Middle frontal gyrus (tissue), 1 donor: ENCODE measurements around the gene MAGOH.
A peak's percentile ranks its signal among the peaks of the same experiment; 100 is the strongest.
"Not testable (repeated sequence)": the region's sequence is repeated elsewhere in the genome, so short reads cannot be mapped to it uniquely, and the experiment has no call there.

ENCODE experiments used
- DNase-seq: peaks from one replicate; pipeline ENCODE4 v3.0.0-alpha.2; 2015; ENCODE audit warnings: low spot score; ENCODE audit errors: extremely low spot score

Gene MAGOH

GRCh38 chr1:53238197-53239155 lies at the start of gene MAGOH:
TSS of gene MAGOH (minus strand) at chr1:53238518. CDS start at chr1:53238448, 70 bp downstream.
- DNase-seq: peak; percentile 93

DNA sequence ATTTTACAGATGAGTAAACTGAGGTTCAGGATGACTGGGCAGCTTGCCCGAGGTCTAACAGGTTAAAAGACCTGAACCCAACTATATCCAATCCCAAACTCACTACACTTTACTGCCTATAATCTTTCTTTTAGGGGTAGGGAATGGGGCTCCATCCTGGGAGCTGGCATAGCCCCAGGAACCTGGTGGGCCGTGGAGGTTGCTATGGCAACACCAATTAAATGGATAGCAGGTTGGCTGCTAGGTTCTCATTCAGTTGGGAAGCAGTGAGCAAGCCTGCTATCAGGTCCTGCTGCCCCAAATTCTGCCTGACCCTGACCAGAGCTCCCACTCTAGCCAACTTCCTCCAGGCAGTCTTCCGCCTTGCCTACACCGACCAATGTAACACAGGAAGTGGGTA lies 48.6 kb upstream of the MAGOH start:
- DNase-seq: no peak

DNA sequence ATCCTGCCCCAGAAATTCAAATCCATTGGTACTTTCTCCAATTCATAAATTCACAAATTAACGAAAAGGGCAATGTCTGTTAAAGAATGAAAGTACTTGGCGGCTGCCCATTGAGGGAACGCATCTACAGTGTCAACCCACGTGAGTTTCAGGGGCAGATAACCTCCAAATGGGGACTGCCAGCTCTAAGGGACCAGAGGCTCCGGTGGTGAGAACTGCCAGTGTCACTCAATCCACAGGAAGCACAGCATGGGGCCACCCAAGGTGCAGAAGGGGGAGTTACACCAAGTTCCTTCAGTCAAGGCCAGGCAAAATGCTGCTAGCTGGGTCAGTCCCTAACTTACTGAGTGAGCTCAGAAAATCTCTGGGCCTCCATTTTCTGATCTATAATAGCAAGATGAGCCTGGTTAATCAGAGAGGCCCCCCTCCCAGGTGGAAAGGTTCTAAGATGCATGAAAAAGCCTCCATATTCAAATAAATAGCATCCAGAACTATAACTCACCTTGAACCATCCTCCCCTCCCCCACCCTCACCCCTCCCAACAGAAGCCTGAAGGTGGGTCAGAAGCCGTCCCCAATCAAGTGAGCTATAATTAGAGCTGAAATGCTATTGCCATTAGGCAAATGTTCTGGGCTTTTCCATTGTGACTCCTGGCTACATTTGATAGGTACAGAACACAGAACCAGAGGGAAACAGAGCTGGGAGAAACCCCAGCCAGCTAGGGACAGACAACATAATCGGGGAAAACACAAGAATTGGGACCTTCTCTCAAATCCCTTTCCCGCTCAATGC lies 47.8 kb upstream of the MAGOH start:
- DNase-seq: no peak

- DNase-seq: no peak
Measured at GRCh38 chr1:53285546-53285945, 47.2 kb upstream of the MAGOH start.

DNA sequence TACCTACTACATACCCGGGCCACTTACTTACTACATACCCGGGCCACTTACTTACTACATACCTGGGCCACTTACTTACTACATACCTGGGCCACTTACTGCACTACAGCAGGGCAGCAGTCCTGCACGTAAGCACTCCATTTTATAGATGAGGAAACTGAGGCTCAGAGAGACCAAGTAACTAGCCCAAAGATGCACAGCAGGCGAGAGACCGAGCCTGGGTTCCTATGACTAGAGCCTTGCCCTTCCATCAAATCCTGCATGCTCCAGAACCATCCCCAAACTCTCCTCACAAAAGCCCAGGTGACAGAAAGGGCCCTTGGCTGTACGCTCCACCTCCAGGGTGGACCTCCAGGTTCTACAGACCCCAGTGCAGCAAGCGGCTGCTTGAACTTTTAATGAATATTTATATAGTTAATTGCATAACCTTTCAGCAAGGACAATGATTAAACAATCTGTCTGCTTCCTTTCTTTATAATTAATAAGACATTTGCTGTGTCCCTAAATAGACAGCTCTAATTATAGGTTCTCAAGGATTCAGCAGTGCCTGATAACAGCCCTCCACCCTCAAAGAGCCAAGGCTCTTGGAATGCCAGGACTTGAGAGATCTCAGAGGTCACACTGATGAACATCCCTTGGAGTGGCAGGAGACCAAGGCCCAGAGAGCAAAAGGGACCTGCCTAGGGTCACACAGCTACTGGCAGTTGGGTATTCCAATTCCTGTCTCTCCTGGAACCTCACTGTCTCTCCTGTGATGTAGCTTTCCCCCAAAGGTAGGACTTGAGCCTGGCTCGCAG lies 46.1 kb upstream of the MAGOH start:
- no peak for DNase-seq

DNA sequence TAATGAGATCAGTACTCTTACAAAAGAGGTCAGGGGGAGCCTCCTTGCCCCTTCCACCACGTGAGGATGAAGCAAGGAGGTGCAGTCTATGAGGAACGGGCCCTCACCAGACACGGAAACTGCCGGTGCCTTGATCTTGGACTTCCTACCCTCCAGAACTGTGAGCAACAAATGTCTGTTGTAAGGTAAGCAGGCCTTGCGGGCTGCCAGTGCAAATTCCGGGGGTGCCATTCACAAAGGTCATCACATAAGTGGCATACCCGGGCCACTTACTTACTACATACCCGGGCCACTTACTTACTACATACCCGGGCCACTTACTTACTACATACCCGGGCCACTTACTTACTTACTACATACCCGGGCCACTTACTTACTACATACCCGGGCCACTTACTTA lies 44.8 kb upstream of the MAGOH start:
- not testable (repeated sequence) for DNase-seq

DNA sequence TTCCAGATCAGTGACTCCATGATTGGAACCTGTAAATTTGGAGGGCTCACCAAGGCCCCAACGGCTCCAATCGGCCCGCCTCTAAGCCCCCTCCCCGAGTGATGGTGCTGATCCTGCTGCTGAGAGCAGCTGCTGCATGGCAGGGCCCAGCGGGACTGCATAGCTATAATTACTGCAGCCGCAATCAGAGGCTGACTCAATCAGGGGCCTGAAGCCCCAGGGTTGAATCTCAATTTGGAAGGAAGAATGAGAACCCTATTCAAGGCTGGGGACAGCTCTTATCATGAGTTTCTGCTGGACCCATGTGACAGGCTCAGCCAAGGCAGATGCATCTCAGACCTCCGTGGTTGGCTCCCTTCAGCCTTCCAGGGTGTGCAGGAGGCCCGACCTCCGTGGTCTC lies 42.8 kb upstream of the MAGOH start:
- no peak for DNase-seq

- DNase-seq: no peak
Measured at GRCh38 chr1:53280496-53280895, 42.2 kb upstream of the MAGOH start.

DNA sequence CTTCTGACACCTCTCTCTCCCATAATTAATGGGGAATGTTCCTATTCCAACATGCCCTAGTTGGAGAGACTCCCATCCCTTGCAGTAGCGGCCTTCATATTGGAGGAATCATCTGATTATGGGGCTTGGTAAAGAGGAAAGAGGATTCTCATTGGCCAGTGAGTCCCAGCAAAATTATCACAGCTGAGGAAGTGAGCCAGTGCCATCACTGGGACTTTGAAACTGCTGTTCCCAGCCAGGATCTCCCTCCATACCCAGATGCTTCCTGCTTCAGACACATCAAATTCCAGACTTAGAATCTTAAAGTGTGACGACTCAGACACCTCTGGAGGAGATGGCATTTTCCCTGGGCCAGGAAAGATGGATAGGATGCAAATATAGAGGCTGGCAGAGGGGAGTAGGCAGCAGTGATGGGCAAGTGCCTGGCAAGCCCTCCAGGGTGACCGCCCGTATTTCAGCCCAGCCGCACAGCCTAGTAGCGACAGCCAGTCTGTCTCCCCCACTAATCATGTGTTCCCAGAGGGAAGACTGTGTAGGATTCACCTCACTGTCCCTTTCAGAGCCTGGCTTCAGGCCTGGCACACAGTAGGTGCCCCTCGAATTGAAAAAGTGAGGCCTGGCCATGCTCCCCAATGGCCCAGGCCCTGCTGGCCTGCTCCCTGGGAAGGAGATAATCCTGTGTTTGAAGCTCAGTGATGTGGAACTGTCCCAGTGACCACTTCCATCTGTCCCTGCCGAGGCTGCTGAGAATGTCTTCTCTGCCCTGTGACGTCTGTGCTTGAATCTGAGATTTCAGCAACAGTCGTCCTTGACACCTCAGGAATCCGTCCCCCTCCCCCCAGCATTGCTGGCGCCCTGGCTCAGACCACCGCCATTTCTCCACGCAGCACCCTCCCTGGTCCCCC lies 41.2 kb upstream of the MAGOH start:
- no peak for DNase-seq

DNA sequence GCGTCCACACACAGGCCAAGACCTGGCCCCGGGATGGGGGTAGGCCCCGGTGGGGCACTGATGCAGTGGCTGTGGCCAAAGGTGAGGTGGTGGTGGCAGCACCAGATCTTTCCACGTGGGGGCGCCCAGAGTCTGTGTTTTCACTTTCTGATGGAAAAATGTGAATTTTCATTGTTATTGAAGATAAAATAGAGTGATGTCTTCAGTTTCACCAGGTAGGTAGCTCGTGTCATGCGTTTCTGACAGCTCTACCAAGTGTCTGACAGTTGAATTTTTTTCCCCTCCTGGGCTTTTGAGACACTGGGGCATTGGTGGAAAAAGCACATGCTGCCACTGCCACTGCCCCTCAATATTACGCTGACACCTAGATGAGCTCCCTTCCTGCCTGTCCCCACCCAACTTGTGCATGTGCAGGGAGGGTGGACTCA lies 40.0 kb upstream of the MAGOH start:
- no peak for DNase-seq

DNA sequence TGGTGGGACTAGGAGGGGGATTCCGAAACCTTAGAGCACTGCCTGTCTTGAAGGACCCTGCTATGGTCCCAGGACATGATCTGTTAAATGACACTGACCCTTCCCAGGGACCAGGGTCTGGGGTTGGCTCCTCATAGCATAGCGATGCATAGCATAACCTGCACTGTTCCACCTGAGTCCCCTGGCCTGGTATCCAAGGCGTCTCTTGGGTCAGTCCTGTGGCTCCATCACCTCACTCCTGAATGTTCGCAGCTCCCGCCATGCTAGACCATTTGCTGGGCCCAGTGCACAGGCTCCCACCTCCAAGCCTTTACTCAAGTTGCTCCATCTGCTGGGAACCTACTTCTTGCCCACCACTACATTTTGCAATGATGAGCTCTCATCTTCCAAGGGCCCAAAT lies 39.0 kb upstream of the MAGOH start:
- DNase-seq: no peak

DNA sequence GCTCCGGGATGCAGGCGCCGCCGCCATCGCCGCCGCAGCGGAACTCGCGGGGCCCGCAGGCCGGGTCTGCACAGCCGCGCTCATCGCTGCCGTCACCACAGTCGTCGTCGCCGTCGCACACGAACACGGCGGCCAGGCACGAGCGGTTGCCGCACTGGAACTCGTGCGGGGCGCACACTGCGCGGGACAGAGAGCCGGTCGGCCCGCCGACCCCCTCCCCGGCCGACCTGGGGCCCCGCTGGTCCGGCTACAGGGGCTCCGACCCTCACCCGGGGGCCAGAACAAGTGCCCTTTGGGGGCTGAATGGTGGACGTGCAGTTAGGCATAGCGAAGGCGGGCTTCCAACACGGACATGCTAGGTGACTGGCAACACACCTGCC lies 38.6 kb upstream of the MAGOH start:
- no peak for DNase-seq

DNA sequence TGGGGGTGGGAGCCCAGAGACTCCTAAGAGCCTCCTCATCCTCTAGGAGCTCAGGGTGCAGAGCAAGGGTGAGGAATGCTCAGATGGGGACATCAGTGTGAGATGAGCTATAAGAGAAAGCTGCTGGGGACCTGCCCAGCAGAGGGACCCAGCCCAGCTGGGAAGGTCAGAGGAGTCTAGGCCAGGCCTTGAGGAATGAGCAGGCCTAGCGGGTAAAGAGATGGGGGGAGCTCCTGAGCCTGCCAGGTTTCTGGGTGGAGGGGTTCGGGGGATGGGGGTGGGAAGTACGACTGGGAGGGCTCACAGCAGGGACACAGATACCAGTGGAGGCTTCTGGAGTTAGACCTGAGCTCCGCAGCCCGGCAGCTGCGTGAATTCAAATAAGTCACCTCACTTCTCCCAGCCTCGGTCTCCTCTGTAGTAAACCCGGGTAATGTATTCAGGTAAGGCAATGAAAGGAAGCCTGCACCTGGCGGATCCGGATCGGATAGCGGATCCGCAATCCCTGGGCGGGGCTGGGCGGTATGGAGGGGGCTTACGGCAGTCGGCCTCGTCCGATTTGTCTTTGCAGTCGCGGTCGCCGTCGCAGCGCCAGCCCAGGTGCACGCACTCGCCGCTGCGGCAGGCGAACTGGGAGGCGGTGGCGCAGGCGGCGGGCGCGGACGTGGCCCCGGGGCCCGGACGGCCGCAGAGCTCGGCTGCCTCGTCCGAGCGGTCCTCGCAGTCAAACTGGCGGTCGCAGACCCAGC lies 38.0 kb upstream of the MAGOH start:
- DNase-seq: no peak

DNA sequence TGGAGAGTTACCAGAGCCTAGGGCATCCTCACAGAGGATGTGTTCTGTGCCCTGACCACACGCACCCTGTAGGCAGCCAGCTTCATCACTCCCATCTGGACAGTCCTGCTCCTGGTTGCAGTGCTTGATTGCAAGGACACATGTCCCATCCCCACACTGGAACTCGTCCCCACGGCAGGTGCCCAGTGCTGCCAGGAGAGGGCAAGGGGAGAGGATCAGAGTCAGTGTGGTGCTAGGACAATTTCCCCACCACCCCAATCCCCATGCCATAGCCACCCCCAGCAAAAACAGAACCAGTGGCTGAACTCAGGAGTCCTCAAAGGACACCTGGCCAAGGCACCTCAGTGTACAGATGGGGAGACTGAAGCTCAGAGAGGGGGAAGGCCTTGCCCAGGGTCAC lies 37.2 kb upstream of the MAGOH start:
- no peak for DNase-seq

DNA sequence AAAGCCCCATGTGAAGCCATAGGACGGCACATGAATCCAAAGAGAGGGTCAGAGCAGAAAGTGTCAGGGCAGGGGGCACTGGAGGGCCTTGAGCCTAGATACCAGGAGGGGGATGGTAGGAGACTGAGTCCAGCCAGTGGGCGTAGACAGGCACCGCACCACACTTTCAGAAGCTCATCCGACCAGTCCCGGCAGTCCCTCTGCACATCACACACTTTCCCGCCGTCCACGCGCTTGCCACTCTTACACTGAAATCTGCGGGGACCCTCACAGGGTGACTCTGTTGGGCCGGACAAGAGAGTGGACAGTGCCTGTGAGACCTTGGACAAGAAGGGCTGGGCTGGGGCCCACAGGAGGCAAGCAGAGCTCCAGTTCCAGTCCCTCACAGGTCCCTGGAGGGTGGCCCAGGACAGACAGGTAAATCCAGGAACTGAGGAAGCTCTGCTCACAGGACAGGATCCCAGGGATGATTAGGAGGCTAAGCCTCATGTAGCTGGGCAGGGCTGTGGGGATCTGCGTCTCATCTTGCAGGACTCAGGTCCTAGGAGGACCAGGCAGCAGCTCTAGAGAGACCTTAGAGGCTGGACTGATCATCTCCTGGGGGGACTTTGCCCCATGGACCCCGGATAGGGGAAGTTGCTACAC lies 36.3 kb upstream of the MAGOH start:
- no peak for DNase-seq

- DNase-seq: no peak
Measured at GRCh38 chr1:53274026-53274425, 35.7 kb upstream of the MAGOH start.

- no peak for DNase-seq
Measured at GRCh38 chr1:53273526-53273925, 35.2 kb upstream of the MAGOH start.

DNA sequence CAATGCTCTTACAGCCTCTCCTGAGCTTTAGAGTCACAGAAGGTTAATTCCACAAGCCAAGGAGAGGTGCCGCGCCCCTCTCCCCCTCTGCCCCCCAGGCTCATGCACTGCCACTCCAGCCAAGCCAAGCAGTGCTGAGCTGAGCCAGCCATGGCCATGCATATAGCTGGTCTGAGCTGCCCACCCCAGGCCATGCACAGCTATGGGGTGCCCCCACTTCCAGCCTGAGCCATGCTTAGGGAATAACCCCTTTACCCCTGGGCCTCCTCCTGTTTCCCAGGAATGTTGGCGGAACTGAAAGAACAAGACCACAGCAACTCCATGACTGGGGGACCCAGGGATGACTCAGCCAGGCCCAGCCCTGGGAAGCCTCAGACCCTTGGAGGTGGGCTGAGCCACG lies 34.0 kb upstream of the MAGOH start:
- no peak for DNase-seq

- DNase-seq: no peak
Measured at GRCh38 chr1:53271446-53272090, 33.2 kb upstream of the MAGOH start.
